K562 (cell line): ENCODE results near the gene RASGRP4. TPM values are rescaled to one million over a fixed set of nuclear protein-coding genes. Genes with fewer than 3 reads are reported as not detected.

Source experiments
- ATAC-seq: fragments of 200-7000 bp; cut with Tn5 transposase; 3 replicates; pipeline ENCODE4 v1.9.1; 2020; ENCODE audit warnings: moderate library complexity
- BruUV-seq: library from RNA; stranded (reverse); fragments of 400-500 nt; replicated peaks from 2 replicates; lab custom pipeline; 2021; lab: Mats Ljungman, UMichigan
- CTCF ChIA-PET: fragments of 300-600 bp; formaldehyde crosslinking; extraction: SDS; loops from one replicate; lab custom pipeline; 2021; ENCODE audit warnings: low intra/inter-chr PET ratio; lab: Yijun Ruan, JAX
- POLR2A ChIA-PET: fragments of 300-600, 350-650 bp; sonication (Branson Sonifier 250); formaldehyde crosslinking; extraction: SDS; loops from one replicate; lab custom pipeline; 2021; ENCODE audit warnings: antibody characterized with exemption, inconsistent platforms; lab: Yijun Ruan, JAX
- DNase-seq, 4 experiments: peaks; one replicate each; pipeline versions ENCODE4 v3.0.0 to v3.0.0-alpha.2; 2011 to 2018; ENCODE audit warnings: low spot score in 3 of 4, mixed read lengths in 3 of 4; ENCODE audit errors: extremely low read depth in 1 of 4
- FAIRE-seq: peaks from 2 replicates; lab custom pipeline; 2011; peaks lifted over from hg19 to GRCh38; lab: Jason Lieb, UNC
- H2AFZ ChIP-seq: 2 replicates; pipeline ENCODE4 v1.6.0; 2011; ENCODE audit warnings: low read depth, low read length, control low read depth, inconsistent platforms
- H3K27ac ChIP-seq: fragments of 200-600 bp; 3 replicates; pipeline ENCODE4 v1.8.0; 2011; ENCODE audit warnings: low read depth, mild to moderate bottlenecking, control low read depth, inconsistent platforms, low read length, moderate library complexity, mixed read lengths; ENCODE audit errors: extremely low read depth
- H3K27me3 ChIP-seq, 2 experiments: fragments of 300-600 bp in 1 of 2; 2 replicates in 1 of 2; 3 replicates in 1 of 2; pipeline versions ENCODE4 v1.6.0 to v1.8.0; 2011; ENCODE audit warnings: inconsistent platforms in 2 of 2, low read length in 2 of 2, mild to moderate bottlenecking in 1 of 2, mixed read lengths in 1 of 2, moderate library complexity in 1 of 2; ENCODE audit not compliant: control insufficient read depth in 2 of 2, insufficient read depth in 2 of 2
- H3K36me3 ChIP-seq: fragments of 300-600 bp; 3 replicates; pipeline ENCODE4 v1.8.0; 2011; ENCODE audit warnings: mild to moderate bottlenecking, low read length, inconsistent platforms; ENCODE audit not compliant: control insufficient read depth, insufficient read depth
- H3K4me1 ChIP-seq, 2 experiments: fragments of 200-600 bp in 1 of 2; replicated peaks in 1 of 2; 2 replicates in 1 of 2; 3 replicates in 1 of 2; pipeline versions ENCODE4 v1.5.1 to v1.8.0; 2011; ENCODE audit warnings: inconsistent platforms in 2 of 2, low read length in 2 of 2, mild to moderate bottlenecking in 1 of 2, mixed read lengths in 1 of 2, moderate library complexity in 1 of 2; ENCODE audit not compliant: control insufficient read depth in 2 of 2, insufficient read depth in 2 of 2
- H3K4me2 ChIP-seq: 2 replicates; pipeline ENCODE4 v1.6.1; 2011; ENCODE audit warnings: low read length, control low read depth, inconsistent platforms, mixed read lengths; ENCODE audit not compliant: insufficient read depth
- H3K4me3 ChIP-seq: fragments of 200-600 bp; sonication (generic), shearing (Covaris generic); 2 replicates; pipeline ENCODE4 v1.5.1; 2016; ENCODE audit warnings: control low read depth, inconsistent platforms
- H3K79me2 ChIP-seq: fragments of 200-600 bp; 3 replicates; pipeline ENCODE4 v1.8.0; 2011; ENCODE audit warnings: low read length, inconsistent platforms; ENCODE audit not compliant: control insufficient read depth, insufficient read depth
- H3K9ac ChIP-seq, 2 experiments: 2 replicates each; pipeline versions ENCODE4 v1.6.0 to v1.6.1; 2011; ENCODE audit warnings: low read depth in 2 of 2, low read length in 2 of 2, control low read depth in 1 of 2, inconsistent platforms in 1 of 2, mild to moderate bottlenecking in 1 of 2, mixed read lengths in 1 of 2; ENCODE audit not compliant: insufficient read depth in 1 of 2
- H3K9me1 ChIP-seq: one replicate; pipeline ENCODE4 v1.6.0; 2011; ENCODE audit warnings: inconsistent platforms, mild to moderate bottlenecking, low read length, moderate library complexity; ENCODE audit not compliant: control insufficient read depth, insufficient read depth
- H3K9me3 ChIP-seq: replicated peaks from 2 replicates; pipeline ENCODE4 v1.5.1; 2011; ENCODE audit warnings: low read depth, low read length, inconsistent platforms; ENCODE audit not compliant: control insufficient read depth, insufficient read depth
- H4K20me1 ChIP-seq: replicated peaks from 2 replicates; pipeline ENCODE4 v1.6.1; 2011; ENCODE audit warnings: low read length, inconsistent platforms, mixed read lengths; ENCODE audit not compliant: control insufficient read depth, insufficient read depth
- BRCA1 ChIP-seq, 2 experiments: fragments of 450-650 bp in 1 of 2; sonication (generic) in 1 of 2; formaldehyde crosslinking in 1 of 2; IDR thresholded peaks; 2 replicates each; pipeline versions ENCODE4 v1.5.0 to v1.6.1; 2017 to 2020; ENCODE audit warnings: mild to moderate bottlenecking in 1 of 2, missing genetic modification reagents in 1 of 2
- GABPB2 ChIP-seq: fragments of 250-450 bp; sonication (Bioruptor Pico); conservative IDR thresholded peaks from 2 replicates; pipeline ENCODE4 v1.5.1; 2021; ENCODE audit warnings: mild to moderate bottlenecking
- MBD2 ChIP-seq: sonication (generic); IDR thresholded peaks from 2 replicates; pipeline ENCODE4 v1.6.1; 2016; ENCODE audit warnings: low read depth, borderline replicate concordance
- RBM25 ChIP-seq: fragments of 200-400 bp; formaldehyde crosslinking; IDR thresholded peaks from 2 replicates; pipeline ENCODE4 v1.6.1; 2018; ENCODE audit warnings: low read length, low read depth, moderate library complexity; ENCODE audit not compliant: severe bottlenecking
- SMARCA4 ChIP-seq: fragments of 450-650 bp; IDR thresholded peaks from 2 replicates; pipeline ENCODE4 v1.6.1; 2016
- TAF9B ChIP-seq: fragments of 450-650 bp; IDR thresholded peaks from 2 replicates; pipeline ENCODE4 v1.6.1; 2018; ENCODE audit warnings: mild to moderate bottlenecking; ENCODE audit not compliant: partially characterized antibody
- ZNF24 ChIP-seq: fragments of 450-650 bp; IDR thresholded peaks from 2 replicates; pipeline ENCODE4 v1.6.1; 2016
- WGBS: fragments of 100-300 bp; shearing (Covaris generic); methylation state at CpG from one replicate; pipeline ENCODE4 v1.1.6; 2016; ENCODE audit warnings: low coverage, mixed read lengths; ENCODE audit not compliant: insufficient coverage; ENCODE audit errors: missing lambda C conversion rate; 5-methylcytosine and 5-hydroxymethylcytosine counted together
- in situ Hi-C: fragments of 300-500 bp; cut with MboI; formaldehyde crosslinking; loops from 4 replicates; pipeline ENCODE4 v1.15.0; 2018; ENCODE audit warnings: inconsistent platforms, mixed read lengths
- intact Hi-C: fragments of 100-400 bp; cut with micrococcal nuclease; formaldehyde crosslinking; loops from 2 replicates; pipeline ENCODE4 v1.14.2; 2022
- polyA plus RNA-seq, 8 experiments: library from polyadenylated mRNA; depleted of rRNA in 4 of 8; stranded (reverse) in 5 of 8; unstranded in 3 of 8; fragments of >200 nt; fragmentation: Nextera tagmentation in 2 of 8; fragmentation: Illumina TruSeq in 1 of 8; extraction: Ambion mirVana in 2 of 8; extraction: Trizol in 1 of 8; gene quantifications; 2 replicates each; pipeline versions ENCODE4 v1.2.1 to v1.2.3, GENCODE V29; 2011 to 2014; ENCODE audit warnings: inconsistent platforms in 1 of 8, missing spikeins in 1 of 8
- total RNA-seq, 7 experiments: library from RNA; depleted of rRNA in 6 of 7; stranded (reverse); fragments of >200 nt in 6 of 7; fragmentation: Illumina TruSeq in 2 of 7; extraction: Trizol in 2 of 7; gene quantifications; 2 replicates each; pipeline versions ENCODE4 v1.2.1 to v1.2.3, GENCODE V29; 2011 to 2021; ENCODE audit warnings: low replicate concordance in 1 of 7
- TF ChIP-seq, protein P1 (sequence below): fragments of 450-650 bp; conservative IDR thresholded peaks from 2 replicates; pipeline ENCODE4 v1.6.1; 2016; ENCODE audit warnings: missing genetic modification characterization, low read depth, mild to moderate bottlenecking, control low read depth, missing compliant biosample characterization
- TF ChIP-seq, protein P2 (sequence below): sonication (generic); formaldehyde crosslinking; IDR thresholded peaks from 2 replicates; pipeline ENCODE4 v1.8.0; 2023; ENCODE audit warnings: missing genetic modification reagents, mild to moderate bottlenecking, borderline replicate concordance
- TF ChIP-seq, protein P3 (sequence below), 3 experiments: fragments of 200-800 bp in 1 of 3; fragments of 250-450 bp in 1 of 3; fragments of 450-650 bp in 1 of 3; sonication (Bioruptor Pico) in 1 of 3; sonication (Bioruptor generic) in 1 of 3; formaldehyde crosslinking in 1 of 3; IDR thresholded peaks; 2 replicates each; pipeline versions ENCODE4 v1.6.1 to v1.8.0; 2016 to 2022; ENCODE audit warnings: mild to moderate bottlenecking in 2 of 3, missing genetic modification characterization in 2 of 3, missing compliant biosample characterization in 1 of 3, moderate library complexity in 1 of 3

The RASGRP4 gene
- total and polyA plus RNA-seq, 9 of the 15 experiments (the other 6 are each of a cell fraction or from before 2014, with no cell fraction given): 0.39 to 4.6 (median 3.8) TPM

DNA sequence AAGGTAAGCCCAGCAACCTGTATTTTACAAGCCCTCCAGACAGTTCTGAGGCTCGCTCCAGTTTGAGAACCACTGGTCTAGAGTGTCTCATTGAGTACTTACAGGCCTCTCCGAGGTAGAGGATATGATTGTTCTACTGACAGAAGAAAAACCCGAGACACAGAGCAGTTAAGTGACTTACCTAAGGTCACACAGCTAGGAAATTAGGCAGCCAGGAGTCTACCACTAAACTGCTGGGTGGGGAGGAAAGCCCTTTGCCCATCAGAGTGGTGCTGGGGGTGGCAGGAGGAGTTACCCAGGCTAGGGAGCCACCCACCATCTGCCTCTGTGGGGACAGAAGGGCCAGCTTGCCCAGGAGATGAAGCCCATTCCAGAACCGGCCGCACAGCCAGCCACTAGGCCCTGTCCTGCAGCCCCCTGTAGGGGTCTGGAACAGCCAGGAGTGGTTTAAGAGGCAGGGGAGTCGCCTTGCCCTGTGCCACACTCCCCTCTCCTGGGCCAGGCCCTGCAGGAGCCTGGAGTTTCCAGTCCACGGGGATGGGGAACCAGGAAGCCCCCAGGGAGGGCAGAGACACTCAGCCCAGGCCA, 703 bp downstream of the RASGRP4 start:
- peaks cover 4% of the 10 kb centered on the region; the same call in 1 of the 3 replicates for H3K79me2 ChIP-seq
- ChIA-PET CTCF (no interaction called here), POLR2A (interaction anchor here (0.6 to 1.3 kb wide), 3 partner anchors 10 to 207 kb away, joined by 3 to 4 read pairs (median 3); no protein-coding TSS in a partner anchor)
- H3K9ac ChIP-seq: peak overlapping the region; percentile 66 to 88; a peak in 3 of 4 replicates
- no peaks in the 10 kb centered on the region for H3K27me3 ChIP-seq
- intact Hi-C loops (no loop called here), in situ Hi-C loops (no loop called here)
- peak overlapping the region; percentile 79 for H3K27ac ChIP-seq
- H3K4me1 ChIP-seq: peaks cover 17 to 23% of the 10 kb centered on the region in 2 experiments; a peak in 4 of 5 replicates
- no peak; the same call in 2 of the 3 replicates for ATAC-seq
- no peaks in the 10 kb centered on the region for H3K36me3 ChIP-seq
- peak overlapping the region; percentile 36 for H3K4me3 ChIP-seq
- WGBS: 71% methylated on average over 7 of the region's 7 CpGs
- H2AFZ ChIP-seq: peak overlapping the region; percentile 99
- no peaks in the 10 kb centered on the region for H3K9me3 ChIP-seq
- H4K20me1 ChIP-seq: no peaks in the 10 kb centered on the region
- no TSS peak for BruUV-seq
- H3K4me2 ChIP-seq: peak overlapping the region; percentile 80
- no peaks in the 10 kb centered on the region for H3K9me1 ChIP-seq
- no peak for FAIRE-seq
- no peak for DNase-seq
- TF ChIP-seq ZNF24 (no peak), RBM25 (peak; percentile 55), MBD2 (no peak), BRCA1 (IDR thresholded peaks at IDR 0.05) (no peak), BRCA1 (CRISPR knock-in tag; IDR thresholded peaks at IDR 0.05) (no peak), GABPB2 (CRISPR knock-in tag) (no peak), TAF9B (no peak), SMARCA4 (no peak)
- TF ChIP-seq, protein P1, sequence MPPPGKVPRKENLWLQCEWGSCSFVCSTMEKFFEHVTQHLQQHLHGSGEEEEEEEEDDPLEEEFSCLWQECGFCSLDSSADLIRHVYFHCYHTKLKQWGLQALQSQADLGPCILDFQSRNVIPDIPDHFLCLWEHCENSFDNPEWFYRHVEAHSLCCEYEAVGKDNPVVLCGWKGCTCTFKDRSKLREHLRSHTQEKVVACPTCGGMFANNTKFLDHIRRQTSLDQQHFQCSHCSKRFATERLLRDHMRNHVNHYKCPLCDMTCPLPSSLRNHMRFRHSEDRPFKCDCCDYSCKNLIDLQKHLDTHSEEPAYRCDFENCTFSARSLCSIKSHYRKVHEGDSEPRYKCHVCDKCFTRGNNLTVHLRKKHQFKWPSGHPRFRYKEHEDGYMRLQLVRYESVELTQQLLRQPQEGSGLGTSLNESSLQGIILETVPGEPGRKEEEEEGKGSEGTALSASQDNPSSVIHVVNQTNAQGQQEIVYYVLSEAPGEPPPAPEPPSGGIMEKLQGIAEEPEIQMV (tag): no peak
- TF ChIP-seq, protein P2, sequence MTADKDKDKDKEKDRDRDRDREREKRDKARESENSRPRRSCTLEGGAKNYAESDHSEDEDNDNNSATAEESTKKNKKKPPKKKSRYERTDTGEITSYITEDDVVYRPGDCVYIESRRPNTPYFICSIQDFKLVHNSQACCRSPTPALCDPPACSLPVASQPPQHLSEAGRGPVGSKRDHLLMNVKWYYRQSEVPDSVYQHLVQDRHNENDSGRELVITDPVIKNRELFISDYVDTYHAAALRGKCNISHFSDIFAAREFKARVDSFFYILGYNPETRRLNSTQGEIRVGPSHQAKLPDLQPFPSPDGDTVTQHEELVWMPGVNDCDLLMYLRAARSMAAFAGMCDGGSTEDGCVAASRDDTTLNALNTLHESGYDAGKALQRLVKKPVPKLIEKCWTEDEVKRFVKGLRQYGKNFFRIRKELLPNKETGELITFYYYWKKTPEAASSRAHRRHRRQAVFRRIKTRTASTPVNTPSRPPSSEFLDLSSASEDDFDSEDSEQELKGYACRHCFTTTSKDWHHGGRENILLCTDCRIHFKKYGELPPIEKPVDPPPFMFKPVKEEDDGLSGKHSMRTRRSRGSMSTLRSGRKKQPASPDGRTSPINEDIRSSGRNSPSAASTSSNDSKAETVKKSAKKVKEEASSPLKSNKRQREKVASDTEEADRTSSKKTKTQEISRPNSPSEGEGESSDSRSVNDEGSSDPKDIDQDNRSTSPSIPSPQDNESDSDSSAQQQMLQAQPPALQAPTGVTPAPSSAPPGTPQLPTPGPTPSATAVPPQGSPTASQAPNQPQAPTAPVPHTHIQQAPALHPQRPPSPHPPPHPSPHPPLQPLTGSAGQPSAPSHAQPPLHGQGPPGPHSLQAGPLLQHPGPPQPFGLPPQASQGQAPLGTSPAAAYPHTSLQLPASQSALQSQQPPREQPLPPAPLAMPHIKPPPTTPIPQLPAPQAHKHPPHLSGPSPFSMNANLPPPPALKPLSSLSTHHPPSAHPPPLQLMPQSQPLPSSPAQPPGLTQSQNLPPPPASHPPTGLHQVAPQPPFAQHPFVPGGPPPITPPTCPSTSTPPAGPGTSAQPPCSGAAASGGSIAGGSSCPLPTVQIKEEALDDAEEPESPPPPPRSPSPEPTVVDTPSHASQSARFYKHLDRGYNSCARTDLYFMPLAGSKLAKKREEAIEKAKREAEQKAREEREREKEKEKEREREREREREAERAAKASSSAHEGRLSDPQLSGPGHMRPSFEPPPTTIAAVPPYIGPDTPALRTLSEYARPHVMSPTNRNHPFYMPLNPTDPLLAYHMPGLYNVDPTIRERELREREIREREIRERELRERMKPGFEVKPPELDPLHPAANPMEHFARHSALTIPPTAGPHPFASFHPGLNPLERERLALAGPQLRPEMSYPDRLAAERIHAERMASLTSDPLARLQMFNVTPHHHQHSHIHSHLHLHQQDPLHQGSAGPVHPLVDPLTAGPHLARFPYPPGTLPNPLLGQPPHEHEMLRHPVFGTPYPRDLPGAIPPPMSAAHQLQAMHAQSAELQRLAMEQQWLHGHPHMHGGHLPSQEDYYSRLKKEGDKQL (CRISPR knock-in tag): no peak
- TF ChIP-seq, protein P3, sequence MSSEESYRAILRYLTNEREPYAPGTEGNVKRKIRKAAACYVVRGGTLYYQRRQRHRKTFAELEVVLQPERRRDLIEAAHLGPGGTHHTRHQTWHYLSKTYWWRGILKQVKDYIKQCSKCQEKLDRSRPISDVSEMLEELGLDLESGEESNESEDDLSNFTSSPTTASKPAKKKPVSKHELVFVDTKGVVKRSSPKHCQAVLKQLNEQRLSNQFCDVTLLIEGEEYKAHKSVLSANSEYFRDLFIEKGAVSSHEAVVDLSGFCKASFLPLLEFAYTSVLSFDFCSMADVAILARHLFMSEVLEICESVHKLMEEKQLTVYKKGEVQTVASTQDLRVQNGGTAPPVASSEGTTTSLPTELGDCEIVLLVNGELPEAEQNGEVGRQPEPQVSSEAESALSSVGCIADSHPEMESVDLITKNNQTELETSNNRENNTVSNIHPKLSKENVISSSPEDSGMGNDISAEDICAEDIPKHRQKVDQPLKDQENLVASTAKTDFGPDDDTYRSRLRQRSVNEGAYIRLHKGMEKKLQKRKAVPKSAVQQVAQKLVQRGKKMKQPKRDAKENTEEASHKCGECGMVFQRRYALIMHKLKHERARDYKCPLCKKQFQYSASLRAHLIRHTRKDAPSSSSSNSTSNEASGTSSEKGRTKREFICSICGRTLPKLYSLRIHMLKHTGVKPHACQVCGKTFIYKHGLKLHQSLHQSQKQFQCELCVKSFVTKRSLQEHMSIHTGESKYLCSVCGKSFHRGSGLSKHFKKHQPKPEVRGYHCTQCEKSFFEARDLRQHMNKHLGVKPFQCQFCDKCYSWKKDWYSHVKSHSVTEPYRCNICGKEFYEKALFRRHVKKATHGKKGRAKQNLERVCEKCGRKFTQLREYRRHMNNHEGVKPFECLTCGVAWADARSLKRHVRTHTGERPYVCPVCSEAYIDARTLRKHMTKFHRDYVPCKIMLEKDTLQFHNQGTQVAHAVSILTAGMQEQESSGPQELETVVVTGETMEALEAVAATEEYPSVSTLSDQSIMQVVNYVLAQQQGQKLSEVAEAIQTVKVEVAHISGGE (CRISPR knock-in tag; IDR thresholded peaks at IDR 0.05): no peak
